ENCODE measurements around the gene ALG9.
"Not testable (repeated sequence)": the region's sequence is repeated elsewhere in the genome, so short reads cannot be mapped to it uniquely, and the experiment has no call there.

ALG9 gene, protein sequence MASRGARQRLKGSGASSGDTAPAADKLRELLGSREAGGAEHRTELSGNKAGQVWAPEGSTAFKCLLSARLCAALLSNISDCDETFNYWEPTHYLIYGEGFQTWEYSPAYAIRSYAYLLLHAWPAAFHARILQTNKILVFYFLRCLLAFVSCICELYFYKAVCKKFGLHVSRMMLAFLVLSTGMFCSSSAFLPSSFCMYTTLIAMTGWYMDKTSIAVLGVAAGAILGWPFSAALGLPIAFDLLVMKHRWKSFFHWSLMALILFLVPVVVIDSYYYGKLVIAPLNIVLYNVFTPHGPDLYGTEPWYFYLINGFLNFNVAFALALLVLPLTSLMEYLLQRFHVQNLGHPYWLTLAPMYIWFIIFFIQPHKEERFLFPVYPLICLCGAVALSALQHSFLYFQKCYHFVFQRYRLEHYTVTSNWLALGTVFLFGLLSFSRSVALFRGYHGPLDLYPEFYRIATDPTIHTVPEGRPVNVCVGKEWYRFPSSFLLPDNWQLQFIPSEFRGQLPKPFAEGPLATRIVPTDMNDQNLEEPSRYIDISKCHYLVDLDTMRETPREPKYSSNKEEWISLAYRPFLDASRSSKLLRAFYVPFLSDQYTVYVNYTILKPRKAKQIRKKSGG

DNA sequence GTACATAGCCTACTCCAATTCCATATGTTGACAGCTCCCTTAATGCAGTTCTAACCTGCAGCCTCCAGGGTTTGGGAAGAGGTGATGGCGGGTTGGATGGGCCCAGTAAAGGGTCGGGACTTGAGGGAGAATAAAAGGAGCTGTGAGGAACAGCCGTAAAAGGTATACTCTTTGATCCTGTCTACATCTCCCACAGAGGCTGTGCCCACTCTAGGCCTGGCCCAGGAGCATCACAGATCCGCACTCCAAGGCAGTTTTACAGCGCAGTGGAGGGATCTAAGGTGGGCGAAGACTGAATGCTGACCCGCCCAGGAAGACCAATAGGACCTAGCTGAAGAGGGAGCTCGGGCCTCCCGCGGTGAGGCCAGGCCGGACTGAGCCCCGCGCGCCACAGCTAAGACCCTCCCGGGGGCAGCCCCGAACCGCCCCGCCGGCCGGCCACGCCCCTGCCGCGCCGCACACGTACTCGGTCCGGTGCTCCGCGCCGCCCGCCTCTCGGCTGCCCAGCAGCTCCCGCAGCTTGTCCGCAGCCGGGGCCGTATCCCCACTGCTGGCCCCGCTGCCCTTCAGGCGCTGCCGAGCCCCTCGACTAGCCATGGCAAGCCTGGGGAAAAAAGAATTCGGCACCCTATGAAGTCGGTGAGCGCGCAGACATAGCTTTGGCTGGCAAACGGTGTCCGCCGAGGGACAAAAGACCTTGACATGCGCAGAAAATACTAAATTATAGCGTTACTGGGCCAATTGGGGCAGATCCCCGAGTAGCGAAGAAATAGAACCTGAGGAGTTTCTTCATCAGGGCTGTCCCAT, at the start of gene ALG9:
TSS of gene ALG9 (minus strand) at position 696 of the 807 bp plus-strand sequence. CDS start at position 597, 99 bp downstream.
- peak; percentile 90 for DNase-seq

DNA sequence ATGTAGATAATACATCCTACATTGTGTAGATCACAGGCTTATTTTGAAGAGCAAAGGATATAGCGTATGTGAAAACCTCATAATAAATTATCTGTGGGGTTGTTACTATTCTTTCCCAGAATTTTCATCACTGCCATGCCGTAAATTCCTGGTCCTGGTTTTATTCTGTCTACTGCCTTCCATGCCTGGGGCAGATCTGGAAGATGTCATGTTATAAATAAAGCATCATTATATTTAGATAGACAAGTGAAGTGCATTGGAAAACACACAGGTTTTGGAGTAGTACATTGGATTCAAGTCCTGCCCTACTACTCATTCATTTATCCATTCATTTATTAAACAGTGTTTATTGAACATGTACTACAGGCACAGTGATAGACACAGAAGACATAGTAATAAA, 49.5 kb upstream of the ALG9 start:
- DNase-seq = no peak

DNA sequence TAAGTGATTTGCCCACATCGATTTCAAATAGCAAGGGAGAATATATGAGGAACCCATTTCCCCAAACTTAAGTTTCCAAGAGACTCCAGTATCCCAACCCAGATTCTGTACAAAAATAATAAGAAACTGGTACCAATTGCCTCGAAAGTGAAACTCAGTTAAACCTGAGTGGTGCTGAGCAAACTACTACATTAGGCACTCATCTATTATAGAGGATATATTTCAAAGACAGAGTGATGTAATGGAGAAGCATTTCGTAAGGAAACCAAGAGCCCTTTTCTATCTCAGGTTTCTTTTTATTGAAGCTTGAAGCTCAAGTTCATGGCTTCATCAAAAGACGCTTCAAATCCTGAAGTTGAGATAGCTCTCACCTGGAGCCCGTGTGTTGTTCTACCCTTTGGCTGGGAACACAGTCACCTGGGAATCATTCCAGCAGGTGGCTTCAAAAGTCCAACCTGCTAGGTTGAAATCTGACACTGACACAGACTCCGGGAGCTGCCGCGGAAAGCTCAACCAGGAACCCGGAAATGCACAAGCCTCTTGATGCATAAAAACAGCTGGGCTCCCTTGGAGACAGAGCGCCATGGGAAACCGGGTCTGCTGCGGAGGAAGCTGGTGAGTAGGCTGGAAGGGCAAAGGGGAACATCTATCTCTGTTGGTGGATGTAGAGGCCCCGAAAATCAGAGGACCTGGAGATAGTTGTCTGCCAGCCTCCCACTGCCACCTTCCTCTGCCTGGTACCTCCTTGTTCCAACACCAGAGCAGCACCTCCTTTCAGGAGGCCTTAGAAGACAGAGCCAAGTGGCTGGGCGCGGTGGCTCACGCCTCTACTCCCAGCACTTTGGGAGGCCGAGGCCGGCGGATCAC, 47.2 kb upstream of the ALG9 start, which contains the start of gene C11orf52:
TSS of gene C11orf52 (plus strand) at position 524 of the 867 bp plus-strand sequence. CDS start at position 584, 60 bp downstream.
- no peak for DNase-seq

DNA sequence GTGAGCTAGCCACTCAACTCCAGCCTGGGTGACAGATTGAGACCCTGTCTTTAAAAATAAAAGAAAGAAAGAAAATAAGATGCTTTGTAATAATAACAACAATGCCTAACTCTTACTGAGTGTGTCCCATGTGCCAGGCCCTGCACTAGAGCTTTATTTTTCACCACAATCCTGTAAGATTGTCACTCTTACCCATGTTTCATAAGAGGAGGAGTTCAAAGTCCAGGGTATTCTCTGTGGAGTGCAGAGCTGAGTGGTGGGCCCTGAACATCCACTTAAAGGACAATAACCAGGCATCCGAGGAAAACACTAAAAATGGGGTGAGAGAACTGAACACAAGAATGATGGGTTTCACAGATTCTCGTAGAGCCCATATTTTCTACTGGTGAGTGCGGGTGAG, 46.4 kb upstream of the ALG9 start:
- no peak for DNase-seq

DNA sequence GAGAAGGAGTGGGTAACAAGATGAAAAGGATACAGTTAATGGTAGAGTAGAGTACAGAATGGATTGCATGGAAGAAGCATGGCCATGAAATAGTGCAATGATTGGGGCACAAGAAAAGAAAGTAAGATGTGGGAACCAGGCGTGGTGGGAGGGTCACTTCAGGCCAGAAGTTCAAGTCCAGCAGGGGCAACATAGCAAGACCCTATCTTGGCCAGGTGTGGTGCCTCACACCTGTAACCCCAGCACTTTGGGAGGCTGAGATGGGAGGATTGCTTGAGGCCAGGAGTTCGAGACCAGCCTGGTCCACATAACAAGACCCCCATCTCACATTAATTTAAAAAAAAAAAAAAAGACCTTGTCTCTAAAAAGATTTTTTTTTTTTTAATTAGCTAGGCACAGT, 45.9 kb upstream of the ALG9 start:
- DNase-seq = no peak

GRCh38 chr11:111916768-111917167, 45.4 kb upstream of the ALG9 start:
- no peak for DNase-seq

- DNase-seq = no peak
These were observed 42.6 kb upstream of the ALG9 start for GRCh38 chr11:111913997-111914396.

GRCh38 chr11:111913031-111913861, 41.9 kb upstream of the ALG9 start:
- DNase-seq = no peak

- DNase-seq = no peak
These were observed 41.2 kb upstream of the ALG9 start, which contains the start of gene HSPB2 for GRCh38 chr11:111912535-111912934. TSS of gene HSPB2 (plus strand) at chr11:111912734. CDS start at chr11:111912830, 96 bp downstream.

GRCh38 chr11:111911563-111912401, 40.4 kb upstream of the ALG9 start, which contains the start of gene CRYAB:
TSS of gene CRYAB (minus strand) at chr11:111911770. CDS start at chr11:111911724, 46 bp downstream.
- DNase-seq = no peak

DNA sequence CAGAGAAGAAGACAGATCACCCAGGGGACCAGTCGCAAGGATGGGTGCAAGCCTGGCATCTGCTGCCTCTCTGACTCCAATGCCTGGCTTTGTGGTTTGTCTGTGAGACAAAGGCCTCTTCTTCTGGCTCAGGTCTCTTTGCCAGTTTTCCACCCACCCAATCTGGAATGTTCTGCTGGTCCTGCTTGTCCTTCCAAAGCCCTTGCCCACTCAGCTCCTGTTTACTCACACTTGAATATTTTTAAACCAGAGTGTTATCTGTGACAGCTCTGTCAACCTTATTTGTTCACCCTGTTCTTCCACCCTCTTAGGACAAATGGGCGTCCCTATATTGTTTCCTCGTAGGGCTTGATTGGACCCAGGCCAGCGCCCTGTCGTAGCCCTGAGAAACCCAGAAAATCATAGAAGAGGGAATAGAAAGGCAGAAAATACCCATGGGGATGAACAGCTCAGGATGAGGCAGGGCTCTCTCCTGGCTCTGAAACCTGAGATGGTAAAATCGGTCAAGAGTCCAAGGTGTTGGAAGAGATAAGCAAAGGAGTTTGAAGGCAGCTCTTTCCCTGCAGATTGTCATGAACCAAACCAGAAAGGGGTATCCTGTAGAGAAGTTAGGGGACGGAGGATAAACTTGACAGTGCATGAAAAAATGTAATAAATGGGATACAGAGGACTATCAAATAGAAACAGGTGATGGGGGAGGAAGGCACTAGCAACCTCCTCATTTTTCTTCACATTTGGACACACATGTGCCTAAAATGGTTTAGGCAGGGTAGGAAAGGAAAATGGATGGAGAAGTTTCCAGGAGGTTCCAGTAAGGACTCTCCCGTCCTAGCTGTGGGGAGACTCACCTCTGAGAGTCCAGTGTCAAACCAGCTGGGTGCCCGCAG, 39.5 kb upstream of the ALG9 start:
- no peak for DNase-seq

- DNase-seq = no peak
These were observed 38.0 kb upstream of the ALG9 start for GRCh38 chr11:111909378-111909777.

DNA sequence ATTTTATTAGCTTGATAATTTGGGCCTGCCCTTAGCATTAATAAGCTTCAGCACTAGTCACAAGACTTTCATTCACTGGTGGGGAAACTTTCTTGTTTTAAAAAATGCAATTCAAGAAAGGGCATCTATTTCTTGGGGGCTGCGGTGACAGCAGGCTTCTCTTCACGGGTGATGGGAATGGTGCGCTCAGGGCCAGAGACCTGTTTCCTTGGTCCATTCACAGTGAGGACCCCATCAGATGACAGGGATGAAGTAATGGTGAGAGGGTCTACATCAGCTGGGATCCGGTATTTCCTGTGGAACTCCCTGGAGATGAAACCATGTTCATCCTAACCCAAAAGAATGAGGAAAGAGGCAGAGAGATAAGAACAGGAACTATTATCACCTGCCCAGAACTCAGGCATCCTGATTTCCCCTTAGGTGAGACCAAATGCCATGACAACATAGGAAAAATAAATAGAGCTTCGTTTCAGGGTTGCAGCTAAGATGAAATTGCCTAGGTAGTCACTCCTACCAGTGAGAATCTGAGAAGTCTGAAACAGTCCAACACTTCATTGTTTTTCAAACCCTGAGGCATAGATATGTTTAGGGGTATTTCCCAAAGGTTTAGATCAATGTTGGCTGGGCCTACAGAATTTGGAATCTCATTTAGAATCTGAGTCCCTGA, 37.4 kb upstream of the ALG9 start:
- no peak for DNase-seq

- DNase-seq = no peak
These were observed 35.3 kb upstream of the ALG9 start for GRCh38 chr11:111906680-111907079.

GRCh38 chr11:111905411-111905810, 34.0 kb upstream of the ALG9 start:
- no peak for DNase-seq

DNA sequence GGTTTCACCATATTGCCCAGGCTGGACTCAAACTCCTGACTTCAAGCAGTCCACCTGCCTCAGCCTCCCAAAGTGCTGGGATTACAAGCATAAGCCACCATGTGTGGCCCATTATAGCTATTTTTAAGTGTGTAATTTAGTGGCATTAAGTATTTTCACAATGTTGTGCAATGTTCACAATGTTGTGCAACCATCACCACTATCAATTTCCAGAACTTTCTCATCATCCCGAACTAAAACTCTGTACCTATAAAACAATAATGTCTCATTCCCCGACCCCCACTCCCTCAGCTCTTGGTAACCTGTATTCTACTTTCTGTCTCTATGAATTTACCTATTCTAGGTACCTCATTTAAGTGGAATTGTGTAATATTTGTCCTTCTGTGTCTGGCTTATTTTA, 15.5 kb upstream of the ALG9 start:
- no peak for DNase-seq

GRCh38 chr11:111886032-111886431, 14.7 kb upstream of the ALG9 start:
- no peak for DNase-seq

GRCh38 chr11:111885053-111885452, 13.7 kb upstream of the ALG9 start:
- not testable (repeated sequence) for DNase-seq

DNA sequence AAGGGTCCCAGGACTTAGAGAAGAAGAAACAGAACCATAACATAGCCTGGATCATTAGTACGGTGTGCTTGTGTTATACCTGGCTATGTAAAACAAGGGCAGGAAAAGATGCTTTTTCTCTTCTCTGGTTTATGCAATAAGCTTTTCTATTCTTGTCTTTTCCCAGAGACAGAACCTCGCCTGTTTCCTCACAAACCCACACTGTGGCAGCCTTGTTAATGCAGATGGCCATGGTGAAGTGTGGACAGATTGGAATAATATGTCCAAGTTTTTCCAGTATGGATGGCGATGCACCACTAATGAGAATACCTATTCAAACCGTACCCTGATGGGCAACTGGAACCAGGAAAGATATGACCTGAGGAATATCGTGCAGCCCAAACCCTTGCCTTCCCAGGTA, 10.8 kb upstream of the ALG9 start:
- DNase-seq = no peak
